SIG-M5 treated with dmso at 0.1 percent for 504 hours (cell line): ENCODE measurements around the gene CXorf49.
"Not testable (repeated sequence)": the region's sequence is repeated elsewhere in the genome, so short reads cannot be mapped to it uniquely, and the experiment has no call there.

Experiments
- DNase-seq: peaks from one replicate; lab custom pipeline; 2025; ENCODE audit not compliant: unreplicated experiment; lab: John Stamatoyannopoulos, UW

The CXorf49 gene

DNA sequence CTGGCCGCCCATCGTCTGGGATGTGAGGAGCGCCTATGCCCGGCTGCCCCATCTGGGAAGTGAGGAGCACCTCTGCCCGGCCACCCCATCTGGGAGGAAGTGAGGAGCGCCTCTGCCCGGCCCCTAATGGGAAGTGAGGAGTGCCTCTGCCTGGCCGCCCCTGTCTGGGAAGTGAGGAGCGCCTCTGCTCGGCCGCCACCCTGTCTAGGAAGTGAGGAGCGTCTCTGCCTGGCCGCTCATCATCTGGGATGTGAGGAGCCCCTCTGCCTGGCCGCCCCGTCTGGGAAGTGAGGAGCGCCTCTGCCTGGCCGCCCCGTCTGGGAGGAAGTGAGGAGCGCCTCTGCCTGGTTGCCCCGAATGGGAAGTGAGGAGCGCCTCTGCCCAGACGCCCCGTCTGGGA lies 42.4 kb downstream of the CXorf49 start:
- not testable (repeated sequence) for DNase-seq

DNA sequence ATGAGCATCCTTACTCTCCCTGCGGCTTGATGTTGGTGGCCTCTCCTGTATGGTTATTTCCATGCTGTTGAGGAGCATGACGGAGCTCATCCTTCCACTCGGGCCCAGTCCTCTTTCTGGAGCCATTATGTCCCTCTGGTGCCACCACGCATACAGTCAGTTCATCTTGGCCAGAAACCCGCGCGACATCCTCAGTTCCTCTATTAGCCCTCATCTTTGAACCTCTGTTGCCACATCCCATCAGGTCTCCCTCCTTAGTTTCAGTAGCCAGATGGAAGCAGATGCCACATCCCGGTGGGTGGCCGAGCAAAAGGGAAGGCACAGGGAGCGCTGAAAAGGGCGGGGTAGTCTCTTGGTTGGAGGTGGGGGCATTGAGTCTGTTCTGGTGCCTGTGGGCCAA lies 46.1 kb downstream of the CXorf49 start:
- DNase-seq = no peak

DNA sequence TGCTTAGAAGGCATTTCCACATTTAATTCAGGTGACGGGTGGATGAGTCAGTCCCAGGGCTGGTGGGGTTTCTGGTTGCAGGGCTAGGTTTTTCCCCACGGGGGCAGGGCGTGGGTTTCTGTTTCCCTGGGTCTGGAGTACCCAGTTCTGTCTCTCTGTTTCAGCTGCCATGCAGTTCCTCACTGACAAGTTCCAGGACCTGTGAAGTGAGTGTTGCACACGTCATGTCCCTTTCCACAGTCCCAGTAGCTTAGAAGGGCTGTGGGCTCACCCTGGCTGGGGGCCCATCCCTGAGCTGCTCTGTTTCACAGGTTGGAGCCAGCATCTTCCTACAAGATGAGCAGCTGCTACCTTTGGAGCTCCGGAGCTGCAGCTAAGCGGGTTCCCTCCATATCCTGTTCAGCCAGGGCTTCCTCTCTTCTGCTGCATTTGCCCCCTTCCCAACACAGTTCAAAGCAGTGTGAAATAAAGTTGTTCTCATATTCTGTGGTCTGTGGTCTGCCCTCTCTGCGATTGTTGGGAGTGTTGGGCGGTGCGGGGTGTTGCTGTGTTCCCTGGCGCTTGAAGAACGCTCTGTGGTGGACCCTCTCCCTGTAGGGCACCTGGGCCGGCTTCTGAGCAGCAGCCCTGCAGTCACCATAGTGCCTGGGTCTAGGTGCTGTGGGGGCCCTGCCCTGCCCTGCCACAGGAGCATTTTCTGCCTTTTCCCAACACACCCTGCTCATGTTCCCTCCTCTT lies 46.9 kb downstream of the CXorf49 start:
- DNase-seq = no peak

DNA sequence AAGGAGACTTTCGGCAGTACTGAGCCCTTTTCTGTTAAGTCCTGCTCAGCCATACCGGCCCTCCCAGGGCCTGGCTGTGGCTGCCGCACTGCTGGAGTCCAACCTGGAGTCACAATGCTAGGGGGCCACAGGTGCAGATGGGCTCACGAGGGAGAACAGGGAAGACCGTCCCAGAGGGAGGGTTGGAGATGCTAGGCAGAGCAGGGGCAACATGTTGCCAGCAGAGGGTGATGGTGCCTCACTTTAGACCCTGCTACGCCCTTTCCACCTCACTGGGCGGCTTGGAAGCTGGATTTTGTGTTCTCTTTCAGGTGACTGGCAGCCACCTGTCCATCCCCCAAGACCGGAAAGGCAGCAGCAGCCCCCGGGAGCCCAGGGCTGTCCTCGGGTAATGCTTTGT lies 48.1 kb downstream of the CXorf49 start:
- not testable (repeated sequence) for DNase-seq

DNA sequence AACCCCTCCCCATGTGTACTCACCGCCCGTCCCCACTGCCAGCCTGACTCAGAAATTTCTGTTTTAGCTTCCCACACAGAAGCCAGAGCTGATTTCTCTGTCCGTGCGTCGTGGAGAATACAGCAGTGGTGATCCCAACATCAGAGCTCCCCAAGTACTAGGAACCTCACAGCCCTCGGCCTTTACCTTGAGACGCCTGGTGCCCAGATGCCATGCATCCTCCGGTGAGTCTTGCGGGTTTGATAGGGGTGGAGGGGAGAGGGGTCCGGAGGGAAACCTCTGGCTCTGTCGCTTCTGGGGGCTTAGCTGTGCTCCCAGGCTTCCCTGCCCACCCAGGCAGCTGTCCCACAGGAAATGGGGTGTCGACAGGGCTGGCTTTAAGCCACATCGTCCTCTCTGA lies 48.6 kb downstream of the CXorf49 start:
- no peak for DNase-seq

DNA sequence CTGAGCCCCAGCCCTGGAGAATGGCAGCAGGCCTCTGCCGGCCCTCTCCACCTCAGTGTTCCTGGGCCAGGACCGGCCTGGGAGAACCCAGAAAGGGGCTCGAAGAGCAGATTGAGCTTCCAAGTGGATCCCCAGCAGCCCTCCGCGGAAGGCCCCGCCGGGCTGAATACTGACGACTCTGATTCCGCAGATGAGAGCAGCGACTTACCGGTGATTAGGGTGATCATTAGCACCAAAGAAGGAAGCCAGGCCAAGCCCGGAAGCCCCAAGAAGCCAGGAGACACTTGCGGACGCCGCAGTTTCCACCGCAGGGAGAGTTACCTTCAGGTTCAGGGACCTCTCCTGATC lies 49.9 kb downstream of the CXorf49 start:
- DNase-seq = no peak

DNA sequence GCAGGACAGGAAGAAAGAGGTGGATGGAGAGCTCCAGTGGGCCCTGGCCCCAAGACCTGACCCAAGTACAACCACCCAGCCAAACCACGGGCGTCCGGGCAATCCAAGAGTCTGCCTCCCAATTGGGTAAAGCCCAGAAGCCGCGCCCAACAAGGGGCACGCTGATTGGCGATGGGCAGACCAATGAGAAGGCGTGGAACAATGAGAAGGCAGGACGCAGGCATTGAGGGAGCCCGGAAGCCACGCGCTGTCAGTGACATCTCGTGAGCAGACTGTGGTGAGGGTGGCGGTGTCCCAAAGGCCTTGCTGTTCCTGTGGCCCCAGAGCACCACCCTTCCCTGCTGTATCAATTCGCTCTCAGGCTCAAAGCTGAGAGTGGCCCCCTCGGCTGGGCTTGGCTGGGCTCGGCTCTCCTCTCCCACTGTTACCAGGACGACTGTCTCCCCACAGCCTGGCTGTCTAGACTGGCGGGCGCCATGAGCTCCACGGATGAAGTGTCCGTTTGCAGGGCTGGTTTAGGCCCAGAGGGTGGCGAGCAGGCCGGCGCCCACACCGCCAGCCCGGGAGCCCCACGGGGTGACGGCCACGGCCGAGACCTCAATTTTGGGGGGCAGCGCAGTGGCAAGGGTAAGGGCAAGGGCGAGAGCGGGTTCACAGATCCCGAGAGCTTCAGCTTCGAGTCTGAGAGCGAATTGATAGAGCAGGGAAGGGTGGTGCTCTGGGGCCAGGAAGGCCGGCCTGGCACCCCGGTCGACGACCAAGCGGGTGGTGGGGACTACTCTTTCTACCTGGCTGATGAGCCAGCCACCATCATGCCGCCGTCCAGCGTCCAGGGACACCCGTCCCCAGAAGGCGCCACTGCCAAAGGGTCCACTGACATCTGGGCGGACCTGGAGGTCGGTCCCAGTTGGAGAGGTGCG lies 50.5 kb downstream of the CXorf49 start, which contains the start of gene LOC101059915:
Gene LOC101059915 (plus strand): TSS at position 219 of the 920 bp plus-strand sequence.
- no peak for DNase-seq

DNA sequence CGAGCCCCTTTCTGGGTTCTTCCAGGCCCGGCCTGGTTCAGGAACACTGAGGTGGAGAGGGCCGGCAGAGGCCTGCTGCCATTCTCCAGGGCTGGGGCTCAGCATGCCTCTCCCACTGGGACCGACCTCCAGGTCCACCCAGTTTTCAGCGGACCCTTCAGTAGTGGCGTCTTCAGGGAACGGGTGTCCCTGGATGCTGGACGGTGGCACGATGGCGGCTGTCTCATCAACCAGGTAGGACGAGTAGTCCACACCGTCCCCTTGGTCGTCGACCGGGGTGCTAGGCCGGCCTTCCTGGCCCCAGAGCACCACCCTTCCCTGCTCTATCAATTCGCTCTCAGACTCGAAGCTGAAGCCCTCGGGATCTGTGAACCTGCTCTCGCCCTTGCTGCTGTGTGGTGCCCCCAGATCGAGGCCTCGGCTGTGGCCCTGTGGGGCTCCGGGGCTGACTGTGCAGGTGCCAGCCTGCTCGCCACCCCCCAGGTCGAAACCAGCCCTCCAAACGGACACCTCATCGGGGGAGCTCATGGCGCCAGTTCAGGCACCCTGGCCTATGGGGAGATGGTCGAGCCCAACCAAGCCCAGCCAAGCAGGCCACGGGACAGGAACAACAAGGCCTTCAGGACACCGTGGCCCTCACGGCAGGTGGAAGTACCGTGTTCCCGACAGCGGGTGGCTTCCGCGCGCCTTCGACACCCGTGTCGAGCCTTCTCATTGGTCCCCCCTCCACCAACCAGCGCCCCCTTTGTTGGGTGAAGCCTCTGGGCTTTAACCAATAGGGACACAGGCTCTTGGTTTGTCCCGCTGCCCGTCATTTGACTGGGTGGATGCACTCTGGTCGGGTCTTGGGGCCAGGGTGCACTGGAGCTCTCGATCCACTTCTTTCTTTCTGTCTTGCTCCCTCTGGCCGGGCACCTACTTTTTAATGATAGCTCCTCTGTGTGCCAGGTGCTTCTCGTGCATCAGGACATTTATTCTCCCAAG lies 51.6 kb downstream of the CXorf49 start:
- no peak for DNase-seq

DNA sequence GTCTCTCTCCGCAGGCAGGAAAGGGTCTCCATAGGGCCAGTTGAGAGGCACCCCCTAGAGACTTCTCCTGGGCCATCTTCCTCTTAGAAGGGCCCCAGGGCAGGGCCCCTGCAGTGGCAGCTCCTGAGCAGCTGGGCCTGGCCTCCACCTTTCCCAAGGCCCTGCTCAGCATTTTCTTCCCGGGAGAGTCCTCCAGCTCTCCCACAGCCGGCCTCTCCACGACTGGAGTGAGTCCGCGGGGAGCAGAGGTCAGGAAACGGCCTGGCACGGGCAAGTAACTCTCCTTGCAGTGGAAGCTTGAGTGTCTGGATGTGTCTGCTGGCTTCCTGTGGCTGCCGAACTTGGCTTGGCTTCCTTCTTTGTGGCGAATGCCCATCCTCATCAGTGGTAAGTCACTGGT lies 52.3 kb downstream of the CXorf49 start:
- no peak for DNase-seq

DNA sequence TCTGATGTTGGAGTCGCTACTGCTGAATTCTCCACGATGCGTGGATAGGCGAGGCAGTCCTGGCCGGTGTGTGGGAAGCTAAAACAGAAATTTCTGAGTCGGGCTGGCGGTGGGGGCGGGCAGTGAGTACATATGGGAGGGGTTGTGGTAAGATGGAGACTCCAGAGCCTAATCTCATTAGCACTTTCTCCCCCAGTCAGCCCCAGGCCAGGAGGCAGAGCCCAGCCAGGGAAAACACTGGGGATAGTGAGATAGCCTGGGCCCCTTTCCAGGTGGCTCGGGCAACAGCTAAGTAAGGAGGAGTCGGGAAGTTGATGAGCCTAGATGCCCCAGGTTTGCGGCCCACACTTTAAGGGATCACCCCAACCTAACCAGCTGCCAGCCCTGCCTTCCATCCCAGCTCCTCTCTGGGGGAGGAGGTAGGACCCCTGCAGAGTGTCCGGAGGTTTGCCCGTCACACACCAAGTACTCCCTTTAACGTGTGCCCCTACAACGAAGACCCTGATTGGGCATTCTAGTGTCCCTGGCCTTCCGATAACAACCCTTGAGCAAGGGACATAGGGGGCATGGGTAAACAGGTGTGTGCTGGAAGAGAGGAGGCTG lies 53.1 kb downstream of the CXorf49 start:
- DNase-seq = no peak
